Measurements from ENCODE around the gene NUP37. TPM values are rescaled to one million over a fixed set of nuclear protein-coding genes. Genes with fewer than 3 reads are reported as not detected.

The NUP37 gene
- total RNA-seq, 1 experiment from 2014 or later, result 113 TPM

DNA sequence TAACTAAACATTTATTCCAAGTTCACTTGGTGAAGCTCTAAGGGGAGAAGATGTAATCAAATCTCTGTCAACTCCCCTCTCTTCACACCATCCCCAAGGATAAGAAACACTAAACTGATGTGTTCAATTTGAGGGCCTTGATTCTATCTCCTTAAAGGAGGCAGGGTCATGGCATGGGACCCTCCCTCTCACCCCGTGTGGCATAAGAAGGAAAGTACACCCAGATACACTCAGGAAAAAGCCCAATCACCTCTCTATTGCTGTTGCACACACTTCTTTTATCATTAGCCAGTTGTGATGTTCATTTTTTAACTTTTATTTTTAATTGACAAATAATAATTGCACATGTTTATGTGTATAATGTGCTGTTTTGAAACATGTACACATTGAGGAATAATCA, 93.2 kb downstream of the NUP37 start:
- DNase-seq (ENCODE audit: low spot score), result no peak

DNA sequence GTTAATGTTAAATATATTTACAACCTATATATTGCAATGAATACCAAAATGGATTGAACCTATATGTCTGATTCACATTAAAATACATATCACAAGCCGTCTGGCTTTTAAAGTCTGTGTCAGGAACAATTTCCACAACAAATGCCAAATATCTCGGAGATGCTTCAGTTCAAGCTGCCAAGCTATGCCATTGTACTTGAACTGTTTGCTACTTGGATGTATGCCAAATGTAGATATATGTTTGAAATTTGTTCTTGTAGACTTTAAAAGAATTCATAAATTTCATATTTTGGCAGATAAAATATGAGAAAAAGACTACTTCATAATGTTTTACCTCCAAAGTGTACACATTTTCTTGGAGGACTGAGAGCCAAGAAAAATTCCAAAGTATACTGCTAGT, 95.1 kb downstream of the NUP37 start:
- DNase-seq (ENCODE audit: low spot score), result no peak

DNA sequence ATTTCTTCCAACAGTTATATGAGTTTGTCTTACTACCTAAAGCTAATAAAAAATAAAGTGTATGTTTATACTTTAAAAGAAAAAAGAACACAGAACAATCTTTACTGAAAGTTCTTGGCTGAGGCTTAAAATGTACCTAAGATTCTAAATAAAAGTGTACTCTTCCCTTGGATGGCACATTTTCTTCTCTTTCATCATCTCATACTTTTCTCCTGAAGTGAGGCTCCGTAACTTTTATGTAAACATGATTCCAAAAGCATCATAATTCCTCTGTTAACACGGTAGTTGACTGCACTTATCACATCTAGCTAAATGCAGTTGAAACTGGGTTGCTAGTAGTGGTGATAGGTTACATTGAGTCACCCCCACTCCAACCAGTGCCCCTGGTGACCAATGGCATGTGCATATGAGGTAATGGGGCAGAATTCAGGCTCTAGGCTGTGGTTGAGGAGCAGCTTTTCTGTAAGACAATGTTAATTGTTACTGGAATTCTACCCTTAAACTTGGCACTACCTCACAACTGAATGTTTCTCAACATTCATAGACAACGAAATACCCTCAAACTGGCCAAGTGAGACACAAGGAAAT, 96.5 kb downstream of the NUP37 start:
- DNase-seq (ENCODE audit: low spot score), result no peak

Other genes with a start within 250 kb of the NUP37 start
- gene DRAM1, start 242.5 kb downstream of the NUP37 start, total RNA-seq (2014; rRNA removed; shearing (Covaris generic)), result 32.6 and 37.3 TPM in 2 replicates
- gene WASHC3, start 58.1 kb downstream of the NUP37 start, total RNA-seq (2014; rRNA removed; shearing (Covaris generic)), result 68.0 and 84.5 TPM in 2 replicates
- 42.4 and 43.2 TPM in 2 replicates for gene PARPBP, start 69 bp upstream of the NUP37 start, total RNA-seq (2014; rRNA removed; shearing (Covaris generic))
- gene PMCH, start 77.7 kb upstream of the NUP37 start, total RNA-seq (2014; rRNA removed; shearing (Covaris generic)), result not detected in 2 replicates